ENCODE measurements around the gene YWHAB. TPM values are rescaled to one million over a fixed set of nuclear protein-coding genes. Genes with fewer than 3 reads are reported as not detected.

The YWHAB gene
- total and polyA plus RNA-seq, 2 donors (not counting 3 experiments of a cell fraction or from before 2014, with no cell fraction given): 65.9 to 255 TPM

GRCh38 chr20:44883214-44883902 is 2.1 kb upstream of the YWHAB start:
- dilution Hi-C loops (cut with MboI; ENCODE audit: extremely low pct_ligation_motif_present, low sequenced_read_pairs): no loop called here
- Histone ChIP-seq H3K27ac (ENCODE audit: insufficient read depth, low read depth, low read length) (no peak overlapping the region), H3K9me1 (replicated peaks; ENCODE audit: control insufficient read depth, extremely low read depth, insufficient read depth, low read length) (no peaks in the 10 kb centered on the region), H3K4me3 (replicated peaks in 1 of 3; ENCODE audit: insufficient read depth in 1 of 3, low read depth in 1 of 3, low read length in 3 of 3) (no peak overlapping the region), H2AFZ (ENCODE audit: low read depth, low read length) (no peak overlapping the region), H3K27me3 (ENCODE audit: control insufficient read depth in 2 of 2, insufficient read depth in 2 of 2, low read length in 2 of 2) (peaks cover 0 to 2% of the 10 kb centered on the region in 2 experiments), H3K79me2 (ENCODE audit: control insufficient read depth, insufficient read depth, low read length) (peaks cover 30% of the 10 kb centered on the region), H3K9me3 (replicated peaks; ENCODE audit: control insufficient read depth, insufficient read depth, low read length) (no peaks in the 10 kb centered on the region), H4K20me1 (replicated peaks; ENCODE audit: control insufficient read depth, extremely low read depth, insufficient read depth, low read length) (peaks cover 5% of the 10 kb centered on the region), H3K36me3 (ENCODE audit: control insufficient read depth in 2 of 2, extremely low read depth in 1 of 2, insufficient read depth in 2 of 2, low read length in 2 of 2) (no peaks in the 10 kb centered on the region), H3K4me2 (ENCODE audit: insufficient read depth, low read length) (no peak overlapping the region), H3K9ac (replicated peaks; ENCODE audit: extremely low read depth, insufficient read depth, low read length) (no peak overlapping the region), H3K4me1 (ENCODE audit: control insufficient read depth, extremely low read depth, insufficient read depth, low read length) (peaks cover 21% of the 10 kb centered on the region)
- TF ChIP-seq FOS (IDR thresholded peaks at IDR 0.05; ENCODE audit: borderline replicate concordance, insufficient read depth, low read length) (no peak), GATA2 (IDR thresholded peaks at IDR 0.05; ENCODE audit: insufficient read depth, insufficient read length, low read depth, low read length) (no peak), EZH2 (IDR thresholded peaks at IDR 0.05; ENCODE audit: borderline replicate concordance, low read depth, low read length, severe bottlenecking) (no peak), POLR2A (IDR thresholded peaks at IDR 0.05; ENCODE audit: low read depth, low read length) (no peak), POLR2AphosphoS5 (IDR thresholded peaks at IDR 0.05; ENCODE audit: insufficient read depth, low read depth, low read length) (no peak), CTCF (IDR thresholded peaks at IDR 0.05; ENCODE audit: extremely low read depth in 1 of 2, insufficient read depth in 1 of 2, low read depth in 1 of 2, low read length in 2 of 2) (no peak), JUN (IDR thresholded peaks at IDR 0.05; ENCODE audit: borderline replicate concordance, insufficient read depth, insufficient read length, low read depth) (no peak), MYC (IDR thresholded peaks at IDR 0.05; ENCODE audit: low read depth, low read length) (no peak), MAX (IDR thresholded peaks at IDR 0.05; ENCODE audit: insufficient read depth, insufficient read length) (no peak)
- intact Hi-C loops (cut with micrococcal nuclease): loop anchor here (10.0 kb wide), 3 partner anchors 409 to 1811 kb away; partner anchors contain the start of gene TTPAL
- ChIA-PET CTCF (no interaction called here), POLR2A (no interaction called here)
- DNase-seq (ENCODE audit: low read depth, low spot score): no peak
- FAIRE-seq: no peak
- BruUV-seq (replicated peaks): no TSS peak
